Neural progenitor cell (in vitro differentiated cells): ENCODE data around the gene INMT.

Experiments
- EZH2 ChIP-seq: fragments of 200-600 bp; sonication (generic); IDR thresholded peaks from 2 replicates; pipeline ENCODE4 v1.6.1; 2017; ENCODE audit warnings: antibody characterized with exemption, mild to moderate bottlenecking, moderate library complexity
- TF ChIP-seq, protein P1 (sequence below): fragments of 200-600 bp; sonication (generic); IDR thresholded peaks from 2 replicates; pipeline ENCODE4 v1.5.1; 2017; ENCODE audit warnings: antibody characterized with exemption, mild to moderate bottlenecking

DNA sequence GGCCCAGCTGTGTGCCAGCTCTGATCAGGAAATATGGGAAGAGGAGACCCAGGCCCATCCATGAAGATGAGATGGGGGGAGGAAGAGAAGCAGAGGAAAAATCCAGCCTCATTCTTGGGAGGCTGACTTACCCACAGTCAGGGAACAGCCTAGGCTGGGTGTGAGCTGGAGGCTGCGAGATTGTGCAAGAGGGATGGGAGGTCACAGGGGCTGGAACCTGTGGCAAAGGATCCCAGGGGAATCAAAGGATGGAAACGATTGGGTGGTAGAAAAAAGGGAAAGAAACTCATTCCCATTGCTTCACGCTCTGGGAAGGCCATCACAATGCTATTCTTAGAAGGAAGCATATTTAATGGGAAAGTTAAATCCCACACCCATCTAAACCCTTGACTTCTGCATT lies 43.0 kb upstream of the INMT start:
- TF ChIP-seq, protein P1, sequence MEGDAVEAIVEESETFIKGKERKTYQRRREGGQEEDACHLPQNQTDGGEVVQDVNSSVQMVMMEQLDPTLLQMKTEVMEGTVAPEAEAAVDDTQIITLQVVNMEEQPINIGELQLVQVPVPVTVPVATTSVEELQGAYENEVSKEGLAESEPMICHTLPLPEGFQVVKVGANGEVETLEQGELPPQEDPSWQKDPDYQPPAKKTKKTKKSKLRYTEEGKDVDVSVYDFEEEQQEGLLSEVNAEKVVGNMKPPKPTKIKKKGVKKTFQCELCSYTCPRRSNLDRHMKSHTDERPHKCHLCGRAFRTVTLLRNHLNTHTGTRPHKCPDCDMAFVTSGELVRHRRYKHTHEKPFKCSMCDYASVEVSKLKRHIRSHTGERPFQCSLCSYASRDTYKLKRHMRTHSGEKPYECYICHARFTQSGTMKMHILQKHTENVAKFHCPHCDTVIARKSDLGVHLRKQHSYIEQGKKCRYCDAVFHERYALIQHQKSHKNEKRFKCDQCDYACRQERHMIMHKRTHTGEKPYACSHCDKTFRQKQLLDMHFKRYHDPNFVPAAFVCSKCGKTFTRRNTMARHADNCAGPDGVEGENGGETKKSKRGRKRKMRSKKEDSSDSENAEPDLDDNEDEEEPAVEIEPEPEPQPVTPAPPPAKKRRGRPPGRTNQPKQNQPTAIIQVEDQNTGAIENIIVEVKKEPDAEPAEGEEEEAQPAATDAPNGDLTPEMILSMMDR = no peak
- no peak for TF ChIP-seq EZH2
